Omental fat pad (tissue), 4 donors: ENCODE results near the gene LRRC25. TPM values are rescaled to one million over a fixed set of nuclear protein-coding genes. Genes with fewer than 3 reads are reported as not detected.

ENCODE experiments used
- ATAC-seq: fragments of 150-250 bp; one replicate; pipeline ENCODE4 v1.9.1; 2016; ENCODE audit warnings: mild to moderate bottlenecking, moderate library complexity; ENCODE audit not compliant: low FRiP score
- DNase-seq: peaks from one replicate; pipeline ENCODE4 v3.0.0-alpha.2; 2019; ENCODE audit warnings: low spot score
- CTCF ChIP-seq, 3 donors: fragments of 450-650 bp; IDR thresholded peaks; one replicate each; pipeline ENCODE4 v1.5.1; 2016 to 2017; ENCODE audit warnings: antibody characterized with exemption in 3 of 3, mild to moderate bottlenecking in 3 of 3, moderate library complexity in 2 of 3
- total RNA-seq, 4 donors: library from RNA; depleted of rRNA; stranded (reverse); fragments of >200 nt; gene quantifications; one replicate each; pipeline ENCODE4 v1.1.0, GENCODE V29; 2016

Gene LRRC25
- total RNA-seq, 4 donors from 2014 or later = 11.8 to 37.2 (median 28.8) TPM

- no peak for TF ChIP-seq CTCF (IDR thresholded peaks at IDR 0.05)
- no peak for ATAC-seq
- no peak for DNase-seq
Observed at GRCh38 chr19:18422530-18423191, 25.2 kb upstream of the LRRC25 start.

- ATAC-seq (no peak), DNase-seq (no peak)
- TF ChIP-seq CTCF (IDR thresholded peaks at IDR 0.05) = no peak
Observed at GRCh38 chr19:18421371-18421959, 24.0 kb upstream of the LRRC25 start.

- ATAC-seq (no peak), DNase-seq (no peak)
- TF ChIP-seq CTCF (IDR thresholded peaks at IDR 0.05) = no peak
Observed at GRCh38 chr19:18420930-18421329, 23.5 kb upstream of the LRRC25 start.

GRCh38 chr19:18419699-18420460, 22.5 kb upstream of the LRRC25 start:
- ATAC-seq = no peak
- no peak for TF ChIP-seq CTCF (IDR thresholded peaks at IDR 0.05)
- no peak for DNase-seq

GRCh38 chr19:18419195-18419698, 21.8 kb upstream of the LRRC25 start, which contains the start of gene SSBP4:
Gene SSBP4, plus strand, starts transcription at chr19:18419398. Its CDS starts 251 bp downstream, at chr19:18419649.
- peak; percentile 11 for ATAC-seq
- TF ChIP-seq CTCF (IDR thresholded peaks at IDR 0.05) = no peak
- no peak for DNase-seq

GRCh38 chr19:18418483-18419194, 21.2 kb upstream of the LRRC25 start:
- ATAC-seq (peak; percentile 0), DNase-seq (no peak)
- no peak for TF ChIP-seq CTCF (IDR thresholded peaks at IDR 0.05)
